Thyroid gland (tissue), 4 donors: ENCODE measurements around the gene PTPRN2. TPM values are rescaled to one million over a fixed set of nuclear protein-coding genes. Genes with fewer than 3 reads are reported as not detected.

Source experiments
- DNase-seq, 2 donors: peaks; one replicate each; pipeline ENCODE4 v3.0.0-alpha.2; 2019
- H3K27ac ChIP-seq, 3 donors: fragments of 200-600 bp; sonication (generic); 1 replicate in 2 of 3; 2 replicates in 1 of 3; pipeline ENCODE4 v1.5.1; 2016 to 2019; ENCODE audit warnings: mild to moderate bottlenecking in 1 of 3, moderate library complexity in 1 of 3
- H3K27me3 ChIP-seq: fragments of 200-600 bp; sonication (generic); one replicate; pipeline ENCODE4 v1.5.1; 2019
- H3K36me3 ChIP-seq, 2 donors: fragments of 200-600 bp; sonication (generic); one replicate each; pipeline ENCODE4 v1.5.1; 2016 to 2019
- H3K4me1 ChIP-seq, 2 donors: fragments of 200-600 bp; sonication (generic); one replicate each; pipeline ENCODE4 v1.5.1; 2017 to 2019
- H3K4me3 ChIP-seq, 3 donors: fragments of 200-600 bp; sonication (generic); replicated peaks in 1 of 3; 1 replicate in 2 of 3; 2 replicates in 1 of 3; pipeline ENCODE4 v1.5.1; 2016; ENCODE audit warnings: mild to moderate bottlenecking in 1 of 3
- H3K9me3 ChIP-seq: fragments of 200-600 bp; sonication (generic); one replicate; pipeline ENCODE4 v1.5.1; 2017
- CTCF ChIP-seq, 6 experiments: fragments of 200-600 bp in 3 of 6; fragments of 450-650 bp in 3 of 6; sonication (generic) in 3 of 6; IDR thresholded peaks; one replicate each; pipeline ENCODE4 v1.5.1; 2016 to 2019; ENCODE audit warnings: antibody characterized with exemption in 6 of 6, mild to moderate bottlenecking in 2 of 6, inconsistent platforms in 1 of 6, moderate library complexity in 1 of 6
- POLR2A ChIP-seq, 2 donors: fragments of 450-650 bp; IDR thresholded peaks; one replicate each; pipeline ENCODE4 v1.6.1; 2017; ENCODE audit warnings: antibody characterized with exemption in 2 of 2, mild to moderate bottlenecking in 2 of 2, moderate library complexity in 1 of 2
- WGBS, 2 donors: methylation state at CpG; one replicate each; pipeline ENCODE4 v1.1.5; 2017; 5-methylcytosine and 5-hydroxymethylcytosine counted together
- intact Hi-C: fragments of 100-400 bp; cut with DNase I; formaldehyde crosslinking; loops from one replicate; pipeline ENCODE4 v1.15.1; 2023
- total RNA-seq, 4 donors: library from RNA; depleted of rRNA; stranded (reverse); fragments of >200 nt; gene quantifications; one replicate each; pipeline ENCODE4 v1.2.3, GENCODE V29; 2016

The PTPRN2 gene
- total RNA-seq, 4 donors from 2014 or later: 4.2 to 9.9 (median 7.7) TPM

GRCh38 chr7:158389514-158390425 lies 197.9 kb downstream of the PTPRN2 start:
- H3K9me3 ChIP-seq: no peaks in the 10 kb centered on the region
- no peak for DNase-seq
- WGBS, 2 donors: 71 to 76% methylated on average over 34 to 35 of the region's 35 CpGs
- no peak overlapping the region for H3K27ac ChIP-seq
- no peaks in the 10 kb centered on the region for H3K4me1 ChIP-seq
- no peak overlapping the region for H3K4me3 ChIP-seq
- H3K36me3 ChIP-seq: no peaks in the 10 kb centered on the region
- TF ChIP-seq POLR2A (IDR thresholded peaks at IDR 0.05): no peak
- TF ChIP-seq CTCF (IDR thresholded peaks at IDR 0.05): no peak
- no peaks in the 10 kb centered on the region for H3K27me3 ChIP-seq
- intact Hi-C loops: no loop called here

GRCh38 chr7:158388928-158389327 lies 198.7 kb downstream of the PTPRN2 start:
- H3K27ac ChIP-seq: no peak overlapping the region
- WGBS, 2 donors: 88 to 91% methylated on average over 16 of the region's 16 CpGs
- no peaks in the 10 kb centered on the region for H3K27me3 ChIP-seq
- no peaks in the 10 kb centered on the region for H3K9me3 ChIP-seq
- TF ChIP-seq CTCF (IDR thresholded peaks at IDR 0.05) (no peak), POLR2A (IDR thresholded peaks at IDR 0.05) (no peak)
- intact Hi-C loops: no loop called here
- no peaks in the 10 kb centered on the region for H3K36me3 ChIP-seq
- H3K4me1 ChIP-seq: no peaks in the 10 kb centered on the region
- no peak overlapping the region for H3K4me3 ChIP-seq
- no peak for DNase-seq

- no peaks in the 10 kb centered on the region for H3K27me3 ChIP-seq
- WGBS, 2 donors: 82 to 93% methylated on average over 15 of the region's 15 CpGs
- no peak for DNase-seq
These were observed 199.6 kb downstream of the PTPRN2 start for GRCh38 chr7:158388072-158388471.

GRCh38 chr7:158387546-158387891 lies 200.1 kb downstream of the PTPRN2 start:
- WGBS, 2 donors: 76 to 91% methylated on average over 10 to 12 of the region's 12 CpGs
- Histone ChIP-seq H3K36me3 (no peaks in the 10 kb centered on the region), H3K4me3 (no peak overlapping the region)

More at GRCh38 chr7:158388072-158388471, 199.6 kb downstream of the PTPRN2 start:
- TF ChIP-seq CTCF (IDR thresholded peaks at IDR 0.05) (no peak), POLR2A (IDR thresholded peaks at IDR 0.05) (no peak)
- intact Hi-C loops: no loop called here
- H3K9me3 ChIP-seq: no peaks in the 10 kb centered on the region
- H3K4me3 ChIP-seq: no peak overlapping the region
- H3K4me1 ChIP-seq: no peaks in the 10 kb centered on the region
- no peaks in the 10 kb centered on the region for H3K36me3 ChIP-seq
- no peak overlapping the region for H3K27ac ChIP-seq

More at GRCh38 chr7:158387546-158387891, 200.1 kb downstream of the PTPRN2 start:
- DNase-seq: no peak
- H3K27me3 ChIP-seq: no peaks in the 10 kb centered on the region
- intact Hi-C loops: no loop called here
- no peaks in the 10 kb centered on the region for H3K9me3 ChIP-seq
- H3K27ac ChIP-seq: no peak overlapping the region
- no peaks in the 10 kb centered on the region for H3K4me1 ChIP-seq
- TF ChIP-seq CTCF (IDR thresholded peaks at IDR 0.05): no peak
- TF ChIP-seq POLR2A (IDR thresholded peaks at IDR 0.05): no peak
